ENCODE measurements around the gene SLC4A1AP.
A peak's percentile ranks its signal among the peaks of the same experiment; 100 is the strongest.

SLC4A1AP gene

GRCh38 chr2:27703638-27704341 is 40.1 kb downstream of the SLC4A1AP start:
- DNase-seq = peak; percentile 82

- no peak for DNase-seq
Observed at GRCh38 chr2:27704342-27704876, 40.7 kb downstream of the SLC4A1AP start.

- DNase-seq = no peak
Observed at GRCh38 chr2:27705851-27706622, 42.3 kb downstream of the SLC4A1AP start.

- no peak for DNase-seq
Observed at GRCh38 chr2:27707462-27708256, 44.0 kb downstream of the SLC4A1AP start.

- no peak for DNase-seq
Observed at GRCh38 chr2:27708257-27708654, 44.6 kb downstream of the SLC4A1AP start.

GRCh38 chr2:27708666-27709065 is 45.0 kb downstream of the SLC4A1AP start:
- DNase-seq = no peak

- no peak for DNase-seq
Observed at GRCh38 chr2:27709326-27709725, 45.6 kb downstream of the SLC4A1AP start.

GRCh38 chr2:27709960-27710575 is 46.4 kb downstream of the SLC4A1AP start:
- DNase-seq = no peak

- no peak for DNase-seq
Observed at GRCh38 chr2:27710640-27711430, 47.1 kb downstream of the SLC4A1AP start.

GRCh38 chr2:27711804-27712203 is 48.1 kb downstream of the SLC4A1AP start:
- DNase-seq = no peak

- DNase-seq = no peak
Observed at GRCh38 chr2:27712522-27712921, 48.8 kb downstream of the SLC4A1AP start.

GRCh38 chr2:27713201-27713600 is 49.5 kb downstream of the SLC4A1AP start:
- no peak for DNase-seq

GRCh38 chr2:27714053-27714452 is 50.4 kb downstream of the SLC4A1AP start:
- no peak for DNase-seq

- DNase-seq = no peak
Observed at GRCh38 chr2:27714851-27715291, 51.2 kb downstream of the SLC4A1AP start.

- peak; percentile 20 for DNase-seq
Observed at GRCh38 chr2:27715318-27716210, 51.9 kb downstream of the SLC4A1AP start.

- DNase-seq = no peak
Observed at GRCh38 chr2:27716301-27717069, 52.8 kb downstream of the SLC4A1AP start.

- no peak for DNase-seq
Observed at GRCh38 chr2:27717070-27717795, 53.5 kb downstream of the SLC4A1AP start.

GRCh38 chr2:27720004-27720551 is 56.4 kb downstream of the SLC4A1AP start:
- DNase-seq = no peak

- no peak for DNase-seq
Observed at GRCh38 chr2:27721335-27721734, 57.6 kb downstream of the SLC4A1AP start.

All from activated CD4-positive, alpha-beta T cell treated with anti-CD3 and anti-CD28 coated beads, Interleukin-2, amount 50 U/mL, for 1 hour (primary cell).